HepG2 (cell line): ENCODE measurements around the gene CDK5RAP2. TPM values are rescaled to one million over a fixed set of nuclear protein-coding genes. Genes with fewer than 3 reads are reported as not detected.
A peak's percentile ranks its signal among the peaks of the same experiment; 100 is the strongest.

Source experiments
- ATAC-seq: fragments of 200-7000 bp; cut with Tn5 transposase; 3 replicates; pipeline ENCODE4 v1.9.1; 2020; ENCODE audit warnings: mild to moderate bottlenecking, moderate library complexity
- BruUV-seq: library from RNA; stranded (reverse); fragments of 400-500 nt; replicated peaks from 2 replicates; lab custom pipeline; 2021; lab: Mats Ljungman, UMichigan
- CTCF ChIA-PET: fragments of 300-600 bp; formaldehyde crosslinking; extraction: SDS; loops from one replicate; lab custom pipeline; 2021; ENCODE audit warnings: low total read pairs, inconsistent platforms, low intra/inter-chr PET ratio; lab: Yijun Ruan, JAX
- POLR2A ChIA-PET: fragments of 350-600 bp; sonication (Branson Sonifier 250); formaldehyde crosslinking; loops from one replicate; lab custom pipeline; 2020; ENCODE audit warnings: antibody characterized with exemption, inconsistent platforms; lab: Yijun Ruan, JAX
- DNase-seq: peaks from one replicate; pipeline ENCODE4 v3.0.0-alpha.2; 2015; ENCODE audit warnings: low spot score
- FAIRE-seq: peaks from 3 replicates; lab custom pipeline; 2011; peaks lifted over from hg19 to GRCh38; lab: Jason Lieb, UNC
- H2AFZ ChIP-seq: one replicate; pipeline ENCODE4 v1.6.1; 2011; ENCODE audit warnings: low read length, inconsistent platforms
- H3K27ac ChIP-seq: fragments of 300-600 bp; 3 replicates; pipeline ENCODE4 v1.8.0; 2011; ENCODE audit warnings: mixed run types, mild to moderate bottlenecking, mixed read lengths, low read length, inconsistent platforms; ENCODE audit not compliant: insufficient read depth; ENCODE audit errors: extremely low read length
- H3K27me3 ChIP-seq, 2 experiments: fragments of 200-600 bp in 1 of 2; 2 replicates in 1 of 2; 3 replicates in 1 of 2; pipeline versions ENCODE4 v1.6.0 to v1.8.0; 2011; ENCODE audit warnings: low read length in 2 of 2, mild to moderate bottlenecking in 2 of 2, moderate library complexity in 2 of 2, inconsistent platforms in 1 of 2; ENCODE audit not compliant: insufficient read depth in 2 of 2, control insufficient read depth in 1 of 2
- H3K36me3 ChIP-seq, 2 experiments: fragments of 200-600 bp in 1 of 2; replicated peaks in 1 of 2; 2 replicates in 1 of 2; 3 replicates in 1 of 2; pipeline versions ENCODE4 v1.5.1 to v1.8.0; 2011; ENCODE audit warnings: low read length in 2 of 2, inconsistent platforms in 1 of 2; ENCODE audit not compliant: insufficient read depth in 2 of 2, control insufficient read depth in 1 of 2
- H3K4me1 ChIP-seq: 2 replicates; pipeline ENCODE4 v1.5.1; 2012; ENCODE audit warnings: low read length, inconsistent platforms; ENCODE audit not compliant: insufficient read depth
- H3K4me2 ChIP-seq: 2 replicates; pipeline ENCODE4 v1.6.0; 2011; ENCODE audit warnings: low read depth, low read length, inconsistent platforms
- H3K4me3 ChIP-seq, 3 experiments: fragments of 200-600 bp in 1 of 3; sonication (generic), shearing (Covaris generic) in 1 of 3; replicated peaks in 1 of 3; 2 replicates each; pipeline ENCODE4 v1.5.1; 2011 to 2016; ENCODE audit warnings: low read length in 3 of 3, inconsistent platforms in 2 of 3, low read depth in 2 of 3, mild to moderate bottlenecking in 2 of 3, control low read depth in 1 of 3, mixed read lengths in 1 of 3; ENCODE audit not compliant: insufficient read depth in 1 of 3
- H3K79me2 ChIP-seq: one replicate; pipeline ENCODE4 v1.6.1; 2011; ENCODE audit warnings: low read length, inconsistent platforms; ENCODE audit not compliant: insufficient read depth
- H3K9ac ChIP-seq: 2 replicates; pipeline ENCODE4 v1.6.0; 2011; ENCODE audit warnings: mild to moderate bottlenecking, low read depth, low read length, inconsistent platforms; ENCODE audit not compliant: insufficient read depth
- H3K9me3 ChIP-seq: 2 replicates; pipeline ENCODE4 v1.5.1; 2012; ENCODE audit warnings: mild to moderate bottlenecking, low read length
- H4K20me1 ChIP-seq: 2 replicates; pipeline ENCODE4 v1.6.0; 2011; ENCODE audit warnings: inconsistent platforms, mild to moderate bottlenecking, low read length, moderate library complexity; ENCODE audit not compliant: insufficient read depth
- GTF3A ChIP-seq: sonication (generic); formaldehyde crosslinking; conservative IDR thresholded peaks from 2 replicates; pipeline ENCODE4 v1.4.0; 2020; ENCODE audit warnings: mild to moderate bottlenecking, missing genetic modification reagents
- SRY ChIP-seq: sonication (generic); formaldehyde crosslinking; IDR thresholded peaks from 2 replicates; pipeline ENCODE4 v1.8.0; 2022; ENCODE audit warnings: mild to moderate bottlenecking, missing genetic modification reagents
- THRA ChIP-seq: sonication (generic); formaldehyde crosslinking; IDR thresholded peaks from 2 replicates; pipeline ENCODE4 v1.4.0; 2020; ENCODE audit warnings: missing genetic modification reagents, borderline replicate concordance
- TIGD3 ChIP-seq: sonication (generic); formaldehyde crosslinking; IDR thresholded peaks from 2 replicates; pipeline ENCODE4 v1.5.1; 2020; ENCODE audit warnings: mild to moderate bottlenecking, missing genetic modification reagents, borderline replicate concordance
- ZBTB37 ChIP-seq: sonication (generic); formaldehyde crosslinking; IDR thresholded peaks from 2 replicates; pipeline ENCODE4 v1.4.0; 2020; ENCODE audit warnings: mild to moderate bottlenecking, missing genetic modification reagents
- ZBTB40 ChIP-seq, 2 experiments: fragments of 450-650 bp in 1 of 2; sonication (generic) in 1 of 2; formaldehyde crosslinking in 1 of 2; IDR thresholded peaks; 2 replicates each; pipeline versions ENCODE4 v1.6.1 to v1.8.0; 2016 to 2022; ENCODE audit warnings: antibody characterized with exemption in 1 of 2, mild to moderate bottlenecking in 1 of 2, missing genetic modification reagents in 1 of 2
- WGBS: methylation state at CpG from one replicate; pipeline ENCODE4 v1.1.6; 2017; ENCODE audit warnings: low lambda C conversion rate; 5-methylcytosine and 5-hydroxymethylcytosine counted together
- in situ Hi-C: cut with HindIII; loops from 2 replicates; pipeline ENCODE4 v1.10.0; 2017; ENCODE audit warnings: low pct_unique_long_range_greater_than_20kb; ENCODE audit not compliant: extremely low pct_ligation_motif_present
- intact Hi-C: fragments of 100-400 bp; cut with micrococcal nuclease; formaldehyde crosslinking; loops from one replicate; pipeline ENCODE4 v1.10.0; 2022; ENCODE audit not compliant: unreplicated experiment
- polyA plus RNA-seq, 8 experiments: library from polyadenylated mRNA; depleted of rRNA in 3 of 8; stranded (reverse) in 7 of 8; unstranded in 1 of 8; fragments of >200 nt; fragmentation: Illumina TruSeq in 4 of 8; extraction: Trizol in 4 of 8; gene quantifications; 2 replicates each; pipeline versions ENCODE4 v1.2.1 to v1.2.3, GENCODE V29; 2011 to 2016; ENCODE audit warnings: low read depth in 4 of 8, missing spikeins in 1 of 8, mixed read lengths in 1 of 8; ENCODE audit not compliant: insufficient read depth in 1 of 8
- total RNA-seq, 5 experiments: library from RNA; depleted of rRNA; stranded (reverse); fragments of >200 nt; fragmentation: Illumina TruSeq; extraction: Trizol; gene quantifications; 2 replicates each; pipeline ENCODE4 v1.2.3, GENCODE V29; 2016; ENCODE audit warnings: low read depth in 1 of 5

The CDK5RAP2 gene
- total and polyA plus RNA-seq, 2 of the 13 experiments (the other 11 are each of a cell fraction or from before 2014, with no cell fraction given): 31.8 to 42.2 TPM

- no peak for FAIRE-seq
- Histone ChIP-seq H3K36me3 (peaks cover 0 to under 1% of the 10 kb centered on the region in 2 experiments; a peak in 2 of 5 replicates), H3K4me1 (peaks cover 60% of the 10 kb centered on the region), H3K27me3 (no peaks in the 10 kb centered on the region)
- ChIA-PET CTCF (no interaction called here), POLR2A (interaction anchor here (1.1 to 2.2 kb wide), 2 partner anchors 17 to 348 kb away, joined by 4 to 20 read pairs; no protein-coding TSS in a partner anchor)
- no peak for DNase-seq
- 49% methylated on average over 6 of the region's 10 CpGs for WGBS
- TF ChIP-seq THRA (CRISPR knock-in tag): 0 out of 2 replicates have a peak, but pooled peaks have one; percentile 71
- 0 out of 2 replicates have a peak, but pooled peaks have one; percentile 10 for TF ChIP-seq TIGD3 (CRISPR knock-in tag)
- TF ChIP-seq SRY (CRISPR knock-in tag): 0 out of 2 replicates have a peak, but pooled peaks have one; percentile 14
- TF ChIP-seq ZBTB37 (CRISPR knock-in tag): no peak
- TF ChIP-seq ZBTB40 (IDR thresholded peaks at IDR 0.05): no peak
- no peak for TF ChIP-seq ZBTB40 (CRISPR knock-in tag; IDR thresholded peaks at IDR 0.05)
- peak; percentile 82 for TF ChIP-seq GTF3A (CRISPR knock-in tag)
- TF ChIP-seq, all 625 proteins: peak for 4
- no peak overlapping the region for H2AFZ ChIP-seq
- H3K4me3 ChIP-seq: peak overlapping the region in 1 of 3 experiments; percentile 63; a peak in 3 of 6 replicates
- H3K27ac ChIP-seq: peak overlapping the region; percentile 94
- peak overlapping the region; percentile 71 for H3K9ac ChIP-seq
- H3K9me3 ChIP-seq: peaks cover 8% of the 10 kb centered on the region; the same call in 1 of the 2 replicates
- in situ Hi-C loops: no loop called here
- no peaks in the 10 kb centered on the region for H4K20me1 ChIP-seq
- peak overlapping the region; percentile 72 for H3K4me2 ChIP-seq
- no TSS peak for BruUV-seq
- no peak for ATAC-seq
- intact Hi-C loops: no loop called here
- H3K79me2 ChIP-seq: no peaks in the 10 kb centered on the region
These were observed 196.4 kb downstream of the CDK5RAP2 start for GRCh38 chr9:120383611-120383998.
